ENCODE results near the gene CXCL14.

- TF ChIP-seq, protein P1, sequence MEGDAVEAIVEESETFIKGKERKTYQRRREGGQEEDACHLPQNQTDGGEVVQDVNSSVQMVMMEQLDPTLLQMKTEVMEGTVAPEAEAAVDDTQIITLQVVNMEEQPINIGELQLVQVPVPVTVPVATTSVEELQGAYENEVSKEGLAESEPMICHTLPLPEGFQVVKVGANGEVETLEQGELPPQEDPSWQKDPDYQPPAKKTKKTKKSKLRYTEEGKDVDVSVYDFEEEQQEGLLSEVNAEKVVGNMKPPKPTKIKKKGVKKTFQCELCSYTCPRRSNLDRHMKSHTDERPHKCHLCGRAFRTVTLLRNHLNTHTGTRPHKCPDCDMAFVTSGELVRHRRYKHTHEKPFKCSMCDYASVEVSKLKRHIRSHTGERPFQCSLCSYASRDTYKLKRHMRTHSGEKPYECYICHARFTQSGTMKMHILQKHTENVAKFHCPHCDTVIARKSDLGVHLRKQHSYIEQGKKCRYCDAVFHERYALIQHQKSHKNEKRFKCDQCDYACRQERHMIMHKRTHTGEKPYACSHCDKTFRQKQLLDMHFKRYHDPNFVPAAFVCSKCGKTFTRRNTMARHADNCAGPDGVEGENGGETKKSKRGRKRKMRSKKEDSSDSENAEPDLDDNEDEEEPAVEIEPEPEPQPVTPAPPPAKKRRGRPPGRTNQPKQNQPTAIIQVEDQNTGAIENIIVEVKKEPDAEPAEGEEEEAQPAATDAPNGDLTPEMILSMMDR (conservative IDR thresholded peaks at IDR 0.05; ENCODE audit: low read depth, low read length), result no peak
- no peak for TF ChIP-seq EZH2phosphoT487 (IDR thresholded peaks at IDR 0.05; ENCODE audit: borderline replicate concordance, low read length)
Observed at GRCh38 chr5:135623186-135623715, 44.5 kb upstream of the CXCL14 start.

Data from PC-3 (cell line).